ENCODE data around the gene BCAN. TPM values are rescaled to one million over a fixed set of nuclear protein-coding genes. Genes with fewer than 3 reads are reported as not detected.
"Not testable (repeated sequence)": the region's sequence is repeated elsewhere in the genome, so short reads cannot be mapped to it uniquely, and the experiment has no call there.

Gene BCAN
- total RNA-seq, 1 donor = not detected

DNA sequence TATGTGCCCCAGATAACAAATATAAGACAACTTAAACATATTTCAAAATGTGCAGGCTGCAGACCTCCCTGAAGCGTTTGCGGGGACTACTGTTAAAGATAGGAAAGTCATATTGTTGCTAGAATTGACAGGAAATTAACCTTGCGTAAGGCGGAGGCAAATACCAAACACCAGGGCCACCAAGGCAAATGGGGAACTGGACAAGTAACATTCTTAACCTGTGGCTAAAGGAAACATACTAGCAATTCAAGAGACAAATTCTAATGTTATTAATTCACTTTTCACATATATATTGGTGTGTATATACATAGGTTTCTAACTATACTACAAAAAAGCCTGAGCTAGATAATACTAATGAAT, 15.9 kb upstream of the BCAN start:
- H3K4me1 ChIP-seq (ENCODE audit: insufficient read depth, low read length) = peaks cover 20% of the 10 kb centered on the region
- no peak overlapping the region for H3K4me3 ChIP-seq (ENCODE audit: low read length)
- peaks cover 56% of the 10 kb centered on the region for H3K27me3 ChIP-seq (ENCODE audit: insufficient read depth, low read length)
- no peaks in the 10 kb centered on the region for H3K9me3 ChIP-seq (ENCODE audit: low read depth, low read length)

DNA sequence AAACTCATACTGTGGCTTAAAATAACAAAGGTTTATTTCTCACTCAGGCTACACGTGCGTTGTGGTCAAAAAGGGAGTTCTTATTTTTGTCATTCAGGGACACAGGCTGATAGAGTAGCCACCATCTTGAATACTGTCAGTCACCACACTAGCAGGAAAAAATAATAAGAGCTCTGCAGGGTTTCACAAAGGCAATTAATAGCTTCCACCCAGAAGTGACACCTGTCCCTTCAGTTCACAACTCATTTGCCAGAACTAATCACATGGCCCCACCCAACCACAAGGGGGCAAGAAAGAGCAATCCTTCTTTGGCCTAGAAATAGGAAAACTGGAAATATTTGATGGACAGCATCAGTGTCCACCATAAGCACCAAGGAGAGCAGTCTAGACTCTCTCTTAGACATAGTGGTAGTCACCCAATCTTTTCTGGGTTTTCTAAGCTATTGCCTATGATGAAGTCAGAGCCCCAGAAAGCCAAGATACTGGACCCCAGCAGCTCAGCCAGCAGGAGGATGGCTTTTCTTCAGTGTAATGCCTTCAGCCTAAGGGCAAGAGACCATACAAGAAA, 14.5 kb upstream of the BCAN start:
- peaks cover 53% of the 10 kb centered on the region for H3K27me3 ChIP-seq (ENCODE audit: insufficient read depth, low read length)
- H3K9me3 ChIP-seq (ENCODE audit: low read depth, low read length) = no peaks in the 10 kb centered on the region
- peaks cover 20% of the 10 kb centered on the region for H3K4me1 ChIP-seq (ENCODE audit: insufficient read depth, low read length)

DNA sequence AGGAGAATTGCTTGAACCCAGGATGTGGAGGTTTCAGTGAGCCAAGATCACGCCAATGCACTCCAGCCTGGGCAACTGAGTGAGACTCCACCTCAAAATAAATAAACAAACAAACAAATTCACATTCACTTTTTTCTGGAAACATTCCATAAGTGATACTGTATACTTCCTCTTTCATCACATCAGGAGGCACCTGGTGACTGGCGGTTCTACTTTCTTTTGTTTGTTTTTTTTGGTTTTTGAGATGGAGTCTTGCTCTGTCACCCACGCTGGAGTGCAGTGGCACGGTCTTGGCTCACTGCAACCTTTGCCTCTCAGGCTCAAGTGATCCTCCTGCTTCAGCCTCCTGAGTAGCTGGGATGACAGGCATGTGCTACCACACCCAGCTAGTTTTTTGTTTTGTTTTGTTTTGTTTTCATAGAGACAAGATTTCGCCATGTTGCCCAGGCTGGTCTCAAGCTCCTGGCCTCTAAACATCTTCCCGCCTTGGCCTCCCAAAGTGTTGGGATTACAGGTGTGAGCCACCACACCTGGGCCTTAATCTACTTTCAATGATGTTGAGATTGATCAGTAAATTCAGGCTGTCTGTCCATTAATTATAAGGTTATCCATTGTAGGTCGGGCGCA, 12.0 kb upstream of the BCAN start:
- peaks cover 45% of the 10 kb centered on the region for H3K27me3 ChIP-seq (ENCODE audit: insufficient read depth, low read length)
- no peaks in the 10 kb centered on the region for H3K9me3 ChIP-seq (ENCODE audit: low read depth, low read length)
- peaks cover 10% of the 10 kb centered on the region for H3K4me1 ChIP-seq (ENCODE audit: insufficient read depth, low read length)
- H3K4me3 ChIP-seq (ENCODE audit: low read length) = no peak overlapping the region

More for the DNA sequence above, 14.5 kb upstream of the BCAN start:
- H3K4me3 ChIP-seq (ENCODE audit: low read length) = no peak overlapping the region

DNA sequence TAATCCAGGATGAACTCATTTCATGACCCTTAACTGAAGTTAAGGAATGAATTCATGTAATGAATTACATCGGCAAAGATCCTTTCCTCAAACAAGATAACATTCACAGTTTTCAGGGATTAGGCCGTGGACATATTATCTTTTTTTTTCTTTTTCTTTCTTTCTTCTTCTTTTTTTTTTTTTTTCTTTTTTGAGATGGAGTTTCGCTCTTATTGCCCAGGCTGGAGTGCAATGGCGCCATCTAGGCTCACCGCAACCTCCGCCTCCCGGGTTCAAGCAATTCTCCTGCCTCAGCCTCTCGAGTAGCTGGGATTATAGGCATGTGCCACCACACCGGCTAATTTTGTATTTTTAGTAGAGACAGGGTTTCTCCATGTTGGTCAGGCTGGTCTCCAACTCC, 10.8 kb upstream of the BCAN start:
- not testable (repeated sequence) for H3K9me3 ChIP-seq (ENCODE audit: low read depth, low read length); H3K4me3 ChIP-seq (ENCODE audit: low read length); H3K4me1 ChIP-seq (ENCODE audit: insufficient read depth, low read length)
- peaks cover 32% of the 10 kb centered on the region for H3K27me3 ChIP-seq (ENCODE audit: insufficient read depth, low read length)

DNA sequence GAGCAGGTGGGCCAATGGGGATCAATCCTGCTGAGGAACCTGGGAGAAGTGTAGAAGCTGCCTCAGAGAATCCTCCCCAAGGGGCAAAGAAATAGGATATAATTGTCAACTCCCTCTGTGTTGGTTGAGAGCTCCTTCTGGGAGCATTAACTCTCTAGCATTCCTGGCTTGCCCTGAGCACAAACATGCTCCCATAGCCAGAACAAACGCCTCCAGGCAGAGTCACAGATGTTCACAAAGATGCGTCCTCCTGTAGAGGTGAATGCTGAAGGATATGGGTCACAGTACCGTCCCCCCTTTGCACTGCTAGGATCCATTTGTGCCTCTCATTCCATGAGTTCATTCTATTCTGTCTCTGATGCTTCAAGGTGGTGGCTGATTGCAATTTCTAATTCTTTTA, 9.6 kb upstream of the BCAN start:
- no peaks in the 10 kb centered on the region for H3K4me1 ChIP-seq (ENCODE audit: insufficient read depth, low read length)
- no peak overlapping the region for H3K4me3 ChIP-seq (ENCODE audit: low read length)
- H3K27me3 ChIP-seq (ENCODE audit: insufficient read depth, low read length) = peaks cover 29% of the 10 kb centered on the region
- H3K9me3 ChIP-seq (ENCODE audit: low read depth, low read length) = no peaks in the 10 kb centered on the region

DNA sequence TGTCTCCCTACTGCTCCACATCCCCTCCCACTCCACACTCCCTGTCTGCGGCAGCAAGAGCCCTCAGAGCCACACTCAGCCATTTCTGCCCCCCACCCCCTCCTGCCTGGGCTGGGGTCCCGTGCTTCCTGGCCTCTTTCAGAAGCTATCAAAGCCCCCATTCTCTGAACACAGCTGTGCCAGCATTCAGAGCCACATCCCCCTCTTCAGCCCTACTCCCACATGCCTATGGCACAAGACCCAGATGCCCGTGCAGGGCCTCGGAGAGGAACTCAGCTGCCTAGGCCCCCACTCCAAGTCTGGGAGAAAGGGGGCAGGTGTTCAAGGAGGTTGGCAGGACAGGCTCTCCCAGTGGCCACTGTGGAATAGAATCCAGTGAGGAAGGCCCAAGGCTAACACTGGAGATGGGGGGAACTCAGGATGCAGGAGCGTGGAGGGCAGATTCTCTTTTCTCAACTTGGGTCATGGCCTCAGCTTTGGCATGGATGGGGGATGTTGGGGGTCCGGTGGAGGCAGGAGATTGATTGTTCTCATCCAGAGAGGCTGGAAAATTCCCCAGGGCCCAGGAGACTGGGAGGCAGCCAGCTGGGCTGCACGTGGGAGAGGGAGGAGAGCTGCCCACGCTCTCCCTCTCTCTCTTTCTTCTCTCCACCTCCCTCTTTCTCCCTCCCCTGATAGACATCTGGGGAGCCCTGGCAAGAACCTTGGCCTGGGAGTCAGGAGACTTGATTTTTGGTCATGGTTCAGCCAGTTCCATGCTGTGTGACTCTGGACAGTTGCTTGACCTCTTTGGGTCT, 3.5 kb upstream of the BCAN start:
- Histone ChIP-seq H3K4me1 (ENCODE audit: insufficient read depth, low read length) (peaks cover 13% of the 10 kb centered on the region), H3K9me3 (ENCODE audit: low read depth, low read length) (no peaks in the 10 kb centered on the region), H3K4me3 (ENCODE audit: low read length) (no peak overlapping the region), H3K27me3 (ENCODE audit: insufficient read depth, low read length) (peaks cover 63% of the 10 kb centered on the region)

DNA sequence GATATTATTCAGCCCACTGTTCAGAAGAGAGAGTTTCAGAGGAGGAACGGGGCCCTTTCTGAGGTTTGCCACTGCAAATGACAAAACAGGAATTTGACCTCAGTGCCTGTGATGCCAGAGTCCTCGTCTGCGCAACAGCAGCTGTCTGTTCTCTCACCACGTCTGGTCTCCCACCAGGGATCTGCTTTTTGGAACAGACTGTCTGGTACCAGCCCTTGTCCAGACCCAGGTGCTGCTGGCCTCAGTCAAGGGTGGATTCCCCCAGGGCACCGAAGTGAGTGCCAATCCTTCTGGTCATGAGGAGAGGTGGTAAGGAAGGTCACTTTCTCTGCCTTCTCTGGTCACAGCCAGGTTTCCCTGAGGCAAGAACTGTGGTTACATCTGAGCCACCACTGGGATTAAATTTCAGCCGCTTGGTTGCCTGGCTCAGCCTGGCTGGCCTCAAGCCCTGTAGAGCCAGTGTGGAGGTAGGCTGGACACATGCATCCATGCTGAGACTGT, 2.3 kb upstream of the BCAN start:
- peaks cover 70% of the 10 kb centered on the region for H3K27me3 ChIP-seq (ENCODE audit: insufficient read depth, low read length)
- H3K9me3 ChIP-seq (ENCODE audit: low read depth, low read length) = no peaks in the 10 kb centered on the region
- H3K4me1 ChIP-seq (ENCODE audit: insufficient read depth, low read length) = peaks cover 20% of the 10 kb centered on the region
- no peak overlapping the region for H3K4me3 ChIP-seq (ENCODE audit: low read length)

DNA sequence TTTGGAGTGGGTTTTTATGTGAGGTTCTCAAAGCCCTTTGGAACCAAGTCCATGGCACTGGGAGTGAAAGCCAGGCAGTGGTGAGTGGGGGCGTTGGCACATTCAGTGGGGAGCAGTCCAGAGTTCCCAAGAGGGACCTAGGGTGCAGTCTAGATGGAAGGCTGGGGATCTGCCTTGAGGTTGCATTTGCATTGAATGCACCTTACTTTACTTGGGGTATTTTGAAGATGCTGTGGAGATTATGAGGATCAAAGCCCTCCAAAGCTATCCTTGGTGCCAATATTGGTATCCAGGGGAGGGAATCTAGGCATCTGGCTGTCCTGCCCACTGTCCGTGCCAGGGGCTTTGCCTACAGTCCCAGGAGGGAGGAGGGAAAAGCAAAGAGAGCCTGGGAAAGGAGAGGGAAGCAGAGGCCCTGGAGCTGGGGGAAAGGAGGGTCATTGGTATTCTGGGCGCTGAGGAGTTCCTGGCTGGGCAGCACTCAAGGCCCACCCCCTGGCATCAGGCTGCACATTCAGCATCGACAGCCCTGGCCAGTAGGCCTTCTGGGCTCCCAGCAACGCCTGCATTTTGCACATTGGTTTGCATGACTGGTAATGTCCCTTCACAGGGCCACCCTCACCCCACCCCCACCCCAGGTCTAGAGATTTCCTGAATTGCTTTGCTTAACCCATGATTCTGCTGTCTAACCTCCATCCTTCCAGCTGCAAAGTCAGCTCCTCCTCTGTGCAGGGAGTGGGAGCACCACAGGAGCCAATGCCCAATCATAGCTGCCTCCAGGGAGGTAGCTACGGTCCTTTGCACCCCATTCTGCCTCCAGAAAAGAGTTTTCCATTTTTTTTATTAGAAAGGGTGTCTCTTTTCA, 843 bp upstream of the BCAN start:
- Histone ChIP-seq H3K27me3 (ENCODE audit: insufficient read depth, low read length) (peaks cover 83% of the 10 kb centered on the region), H3K4me3 (ENCODE audit: low read length) (no peak overlapping the region), H3K4me1 (ENCODE audit: insufficient read depth, low read length) (peaks cover 20% of the 10 kb centered on the region), H3K9me3 (ENCODE audit: low read depth, low read length) (no peaks in the 10 kb centered on the region)

DNA sequence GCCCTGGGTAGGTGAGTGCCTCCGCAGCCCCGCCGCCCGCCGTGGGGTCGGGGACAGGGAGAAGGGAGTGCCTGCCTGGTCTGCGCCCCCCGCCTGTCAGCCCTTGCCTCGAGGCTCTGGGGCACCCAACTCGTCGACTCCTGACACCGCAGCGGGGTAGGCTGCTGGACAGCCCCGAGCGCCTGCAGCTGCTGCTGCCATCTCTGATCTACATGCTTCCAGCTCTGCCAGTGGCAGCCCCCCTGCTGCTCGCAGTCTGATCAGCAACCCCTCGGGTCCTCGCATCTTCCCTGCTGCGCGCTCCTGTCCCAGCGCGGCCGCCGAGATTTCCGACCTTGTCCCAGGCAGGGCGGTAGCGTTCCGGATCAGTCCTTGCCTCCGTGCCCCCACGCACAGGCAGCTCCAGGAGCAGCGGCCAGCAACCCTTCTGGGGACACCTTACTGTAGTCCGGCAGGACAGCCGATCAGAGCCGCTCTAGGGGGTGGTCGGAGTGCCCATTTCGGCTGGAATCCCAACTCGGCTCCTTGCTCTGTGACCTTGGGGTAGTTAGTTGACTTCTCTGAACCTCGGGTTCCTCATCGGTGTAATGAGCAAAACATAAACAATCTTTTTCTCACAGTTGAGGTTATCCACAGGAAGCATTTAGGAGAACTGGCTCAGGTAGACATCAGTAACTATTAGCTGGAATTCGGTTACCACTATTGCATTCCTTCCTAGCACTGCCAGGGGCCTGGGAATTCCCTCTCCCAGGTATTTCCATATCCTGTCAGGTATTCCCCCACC, 540 bp downstream of the BCAN start:
- peaks cover 88% of the 10 kb centered on the region for H3K27me3 ChIP-seq (ENCODE audit: insufficient read depth, low read length)
- no peak overlapping the region for H3K4me3 ChIP-seq (ENCODE audit: low read length)
- H3K9me3 ChIP-seq (ENCODE audit: low read depth, low read length) = no peaks in the 10 kb centered on the region
- H3K4me1 ChIP-seq (ENCODE audit: insufficient read depth, low read length) = peaks cover 20% of the 10 kb centered on the region

DNA sequence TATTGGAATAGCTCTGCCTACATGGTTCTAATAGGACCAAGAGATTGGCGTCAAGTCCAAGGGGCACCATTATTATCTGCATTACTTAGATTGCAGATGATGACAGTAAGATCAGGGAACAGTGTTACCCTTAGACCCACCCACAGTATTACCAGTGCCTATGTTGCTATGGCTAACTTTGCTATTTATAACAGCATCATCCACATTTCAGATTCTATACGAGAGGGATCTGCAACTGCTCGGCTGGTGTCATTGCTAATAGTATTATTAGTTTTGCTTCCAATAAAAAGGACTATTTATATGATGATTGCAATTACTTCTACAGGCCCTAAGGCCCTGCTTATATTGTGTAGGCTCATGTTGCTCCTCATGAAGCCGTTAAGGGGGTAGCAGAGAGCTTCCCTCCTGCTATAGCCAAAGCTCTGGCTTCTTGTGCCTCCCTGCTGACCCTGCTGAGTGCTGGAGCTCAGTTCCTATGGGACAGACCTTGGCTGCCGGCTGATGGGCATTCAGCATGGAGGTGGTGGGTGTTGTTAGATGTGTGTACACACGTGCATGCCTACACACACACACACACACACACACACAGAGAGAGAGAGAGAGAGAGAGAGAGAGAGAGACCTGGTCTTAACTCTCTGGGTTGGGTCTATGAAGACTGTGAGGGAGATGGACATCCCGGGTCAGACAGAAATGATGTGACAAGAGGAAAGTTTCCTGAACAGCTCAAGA, 1.3 kb downstream of the BCAN start:
- no peaks in the 10 kb centered on the region for H3K9me3 ChIP-seq (ENCODE audit: low read depth, low read length)
- H3K4me3 ChIP-seq (ENCODE audit: low read length) = no peak overlapping the region
- peaks cover 20% of the 10 kb centered on the region for H3K4me1 ChIP-seq (ENCODE audit: insufficient read depth, low read length)
- peaks cover 89% of the 10 kb centered on the region for H3K27me3 ChIP-seq (ENCODE audit: insufficient read depth, low read length)

DNA sequence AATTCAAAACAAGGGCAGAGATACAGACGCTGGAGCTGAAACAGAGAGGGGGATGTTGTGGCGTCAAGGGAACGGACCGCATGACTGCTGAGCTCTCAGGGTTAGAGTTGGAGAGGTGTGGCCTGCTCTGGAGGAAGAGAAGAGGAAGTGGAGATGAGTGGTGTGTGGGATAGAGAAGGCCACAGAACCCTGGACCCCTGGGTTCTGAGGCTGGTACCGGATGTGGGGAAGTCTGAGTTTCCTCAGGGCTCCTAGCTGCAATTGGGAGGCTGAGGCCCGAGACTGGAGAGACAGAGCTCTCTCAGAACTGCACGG, 1.8 kb downstream of the BCAN start:
- Histone ChIP-seq H3K27me3 (ENCODE audit: insufficient read depth, low read length) (peaks cover 86% of the 10 kb centered on the region), H3K4me1 (ENCODE audit: insufficient read depth, low read length) (peaks cover 20% of the 10 kb centered on the region), H3K9me3 (ENCODE audit: low read depth, low read length) (no peaks in the 10 kb centered on the region), H3K4me3 (ENCODE audit: low read length) (no peak overlapping the region)

DNA sequence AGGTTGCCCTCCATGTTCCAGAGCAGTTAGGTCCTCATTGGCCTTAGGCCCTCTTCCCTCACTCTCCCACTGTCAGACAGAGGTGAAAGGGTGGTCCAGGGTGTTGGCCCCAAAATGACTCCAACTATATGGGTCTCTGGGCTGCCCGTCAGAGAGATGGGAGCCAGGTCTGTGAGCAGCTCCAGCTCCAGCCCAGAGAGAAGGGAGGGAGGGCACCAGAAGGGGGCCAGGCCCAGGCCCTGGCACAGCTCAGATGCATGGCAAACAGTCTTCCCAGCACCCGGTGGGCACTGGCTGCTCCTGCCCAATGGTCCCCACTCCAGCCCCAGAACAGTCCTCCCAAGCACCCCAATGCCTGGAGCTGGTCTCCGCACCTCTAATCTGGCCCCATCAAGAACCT, 2.2 kb downstream of the BCAN start:
- no peaks in the 10 kb centered on the region for H3K9me3 ChIP-seq (ENCODE audit: low read depth, low read length)
- no peak overlapping the region for H3K4me3 ChIP-seq (ENCODE audit: low read length)
- peaks cover 20% of the 10 kb centered on the region for H3K4me1 ChIP-seq (ENCODE audit: insufficient read depth, low read length)
- H3K27me3 ChIP-seq (ENCODE audit: insufficient read depth, low read length) = peaks cover 84% of the 10 kb centered on the region

DNA sequence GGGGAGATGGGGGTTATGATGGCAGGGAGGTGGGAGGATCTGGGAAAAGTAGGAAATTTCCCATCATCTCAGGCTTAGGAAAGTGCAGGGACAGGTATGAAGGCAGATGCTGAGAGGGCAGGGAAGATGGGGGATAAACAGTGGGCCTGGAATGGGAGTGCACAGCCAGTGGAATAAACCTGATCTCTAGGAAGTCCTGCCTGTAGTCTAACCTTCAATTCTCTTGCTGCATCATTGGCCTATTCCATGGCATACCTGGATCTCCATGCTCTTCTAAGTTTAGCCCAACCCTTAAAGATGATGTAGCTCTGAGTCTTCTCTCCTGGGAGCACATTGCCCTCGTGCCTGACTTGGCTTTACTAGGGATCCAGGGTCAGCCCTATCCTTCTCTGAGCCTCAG, 2.7 kb downstream of the BCAN start:
- Histone ChIP-seq H3K27me3 (ENCODE audit: insufficient read depth, low read length) (peaks cover 84% of the 10 kb centered on the region), H3K9me3 (ENCODE audit: low read depth, low read length) (no peaks in the 10 kb centered on the region), H3K4me1 (ENCODE audit: insufficient read depth, low read length) (peaks cover 20% of the 10 kb centered on the region), H3K4me3 (ENCODE audit: low read length) (no peak overlapping the region)

DNA sequence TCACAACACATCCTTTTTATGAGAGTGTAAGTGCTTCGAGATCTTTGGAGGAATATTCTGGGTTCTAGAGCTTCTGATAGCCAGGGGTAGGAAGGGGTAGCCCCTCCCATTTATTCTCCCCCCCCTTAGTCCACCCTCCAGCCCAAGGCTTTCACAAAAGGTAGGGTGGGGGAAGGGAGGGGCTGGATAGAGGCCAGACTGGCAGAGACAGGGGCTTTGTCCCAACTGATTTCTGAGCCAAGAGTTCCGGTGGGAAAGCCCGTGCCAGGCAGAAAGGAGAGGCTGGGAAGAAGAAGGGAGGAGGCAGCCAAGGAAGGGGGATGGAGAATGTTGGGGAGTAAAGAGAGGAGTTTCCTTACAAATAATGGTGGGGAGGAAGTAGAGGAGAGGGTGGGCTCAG, 3.1 kb downstream of the BCAN start:
- Histone ChIP-seq H3K9me3 (ENCODE audit: low read depth, low read length) (no peaks in the 10 kb centered on the region), H3K4me1 (ENCODE audit: insufficient read depth, low read length) (peaks cover 20% of the 10 kb centered on the region), H3K4me3 (ENCODE audit: low read length) (no peak overlapping the region), H3K27me3 (ENCODE audit: insufficient read depth, low read length) (peaks cover 83% of the 10 kb centered on the region)
